Measurements from ENCODE around the gene RCCD1.
"Not testable (repeated sequence)": the region's sequence is repeated elsewhere in the genome, so short reads cannot be mapped to it uniquely, and the experiment has no call there.

GRCh38 chr15:90909449-90909848 is 45.2 kb upstream of the RCCD1 start:
- TF ChIP-seq CTCF (tag by site-specific recombination; IDR thresholded peaks at IDR 0.05); ZNF335 (tag by site-specific recombination; conservative IDR thresholded peaks at IDR 0.05); ZBTB21 (tag by site-specific recombination; IDR thresholded peaks at IDR 0.05); ZNF175 (tag by site-specific recombination; IDR thresholded peaks at IDR 0.05); ZNF548 (tag by site-specific recombination; IDR thresholded peaks at IDR 0.05); PRDM10 (tag by site-specific recombination; IDR thresholded peaks at IDR 0.05); ZSCAN16 (tag by site-specific recombination; IDR thresholded peaks at IDR 0.05); REPIN1 (tag by site-specific recombination; IDR thresholded peaks at IDR 0.05; ENCODE audit: low read depth): not testable (repeated sequence)

Measured in HEK293 (cell line).